DOHH2 (cell line): ENCODE measurements around the gene GCN1.

Source experiments
- H3F3A ChIP-seq: fragments of 200-600 bp; sonication (generic), shearing (Covaris generic); 2 replicates; pipeline ENCODE4 v1.6.0; 2016; ENCODE audit warnings: antibody characterized with exemption, mild to moderate bottlenecking; ENCODE audit not compliant: control insufficient read depth, insufficient read depth
- H3K27ac ChIP-seq: fragments of 200-600 bp; sonication (generic); 2 replicates; pipeline ENCODE4 v1.5.1; 2014; ENCODE audit warnings: low read depth, mild to moderate bottlenecking, low read length, moderate library complexity
- H3K27me3 ChIP-seq: fragments of 200-600 bp; sonication (generic); 2 replicates; pipeline ENCODE4 v1.6.1; 2014; ENCODE audit warnings: mild to moderate bottlenecking, low read length, mixed read lengths; ENCODE audit not compliant: control insufficient read depth
- H3K36me3 ChIP-seq: fragments of 200-600 bp; sonication (generic); 2 replicates; pipeline ENCODE4 v1.6.1; 2014; ENCODE audit warnings: mild to moderate bottlenecking, low read length, moderate library complexity, mixed read lengths; ENCODE audit not compliant: control insufficient read depth
- H3K4me1 ChIP-seq: fragments of 200-600 bp; sonication (generic); 2 replicates; pipeline ENCODE4 v1.6.1; 2014; ENCODE audit warnings: mild to moderate bottlenecking, low read length, mixed read lengths; ENCODE audit not compliant: control insufficient read depth
- H3K4me2 ChIP-seq: fragments of 200-600 bp; sonication (generic); 2 replicates; pipeline ENCODE4 v1.6.0; 2014; ENCODE audit warnings: mild to moderate bottlenecking, low read length, moderate library complexity
- H3K4me3 ChIP-seq: fragments of 200-600 bp; sonication (generic); 2 replicates; pipeline ENCODE4 v1.5.1; 2014; ENCODE audit warnings: mild to moderate bottlenecking, low read length, mixed read lengths
- H3K79me2 ChIP-seq: fragments of 200-600 bp; sonication (generic); 2 replicates; pipeline ENCODE4 v1.6.1; 2014; ENCODE audit warnings: mild to moderate bottlenecking, low read length, mixed read lengths; ENCODE audit not compliant: control insufficient read depth
- H3K9me2 ChIP-seq: fragments of 200-600 bp; sonication (generic); replicated peaks from 2 replicates; pipeline ENCODE4 v1.6.1; 2014; ENCODE audit warnings: mild to moderate bottlenecking, low read length, mixed read lengths; ENCODE audit not compliant: control insufficient read depth
- H3K9me3 ChIP-seq: fragments of 200-600 bp; sonication (generic); 2 replicates; pipeline ENCODE4 v1.6.1; 2014; ENCODE audit warnings: antibody characterized with exemption, low read length, mixed read lengths; ENCODE audit not compliant: control insufficient read depth, insufficient read depth
- H4K20me1 ChIP-seq: fragments of 200-600 bp; sonication (generic); 2 replicates; pipeline ENCODE4 v1.6.0; 2014; ENCODE audit warnings: low read depth, mild to moderate bottlenecking, antibody characterized with exemption, low read length, moderate library complexity; ENCODE audit not compliant: control insufficient read depth, insufficient read depth
- EZH2phosphoT487 ChIP-seq: fragments of 200-600 bp; sonication (generic); IDR thresholded peaks from 2 replicates; pipeline ENCODE4 v1.6.1; 2017; ENCODE audit warnings: borderline replicate concordance, mild to moderate bottlenecking, antibody characterized with exemption, low read length, moderate library complexity, mixed read lengths
- TF ChIP-seq, protein P1 (sequence below): fragments of 200-600 bp; sonication (generic); IDR thresholded peaks from one replicate; pipeline ENCODE4 v1.5.1; 2014; ENCODE audit warnings: antibody characterized with exemption, mild to moderate bottlenecking, low read depth, low read length; ENCODE audit not compliant: poor library complexity, severe bottlenecking

Gene GCN1

DNA sequence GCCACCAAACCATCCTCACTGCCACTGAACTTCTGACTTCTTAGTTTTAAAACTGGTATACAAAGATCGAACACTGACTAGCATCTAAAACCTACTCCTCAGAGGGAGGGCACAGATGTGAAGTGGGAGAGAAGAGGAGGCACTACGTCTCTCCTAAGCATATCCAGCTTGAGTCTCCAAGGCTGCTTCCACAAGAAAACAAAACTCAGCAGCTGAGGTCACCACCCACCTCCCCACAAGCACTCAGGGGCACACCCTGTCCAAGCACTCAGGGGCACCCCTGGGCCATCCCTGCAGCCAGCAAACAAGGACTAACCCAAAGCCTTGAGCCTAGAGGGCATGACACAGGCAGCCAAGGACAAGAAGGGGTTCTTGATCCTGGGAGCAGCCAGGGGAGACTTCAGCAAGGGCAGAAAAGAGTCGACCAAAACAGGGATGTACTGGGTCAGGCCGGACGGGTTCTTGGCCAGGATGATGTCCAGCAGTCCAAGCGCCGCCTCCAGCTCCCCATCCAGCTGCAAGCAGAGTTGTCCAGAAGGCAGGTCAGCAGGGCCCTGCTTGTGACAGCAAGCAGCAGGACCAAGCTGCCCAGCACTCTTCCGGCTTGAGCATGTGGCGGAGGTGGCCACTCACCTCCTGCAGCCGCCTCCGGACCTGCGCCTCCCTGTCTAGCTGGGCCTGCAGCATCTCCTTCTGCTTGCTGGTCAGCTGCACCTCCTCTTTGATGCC, 34.8 kb downstream of the GCN1 start:
- no peak overlapping the region for H3K4me3 ChIP-seq
- peaks cover 7% of the 10 kb centered on the region for H3K4me1 ChIP-seq
- peaks cover 5% of the 10 kb centered on the region for H3K79me2 ChIP-seq
- H3K27me3 ChIP-seq, result no peaks in the 10 kb centered on the region
- no peaks in the 10 kb centered on the region for H3K9me2 ChIP-seq
- H3F3A ChIP-seq, result no peaks in the 10 kb centered on the region
- no peak overlapping the region for H3K27ac ChIP-seq
- H3K36me3 ChIP-seq, result peaks cover 97% of the 10 kb centered on the region
- H3K9me3 ChIP-seq, result no peaks in the 10 kb centered on the region
- TF ChIP-seq, protein P1, sequence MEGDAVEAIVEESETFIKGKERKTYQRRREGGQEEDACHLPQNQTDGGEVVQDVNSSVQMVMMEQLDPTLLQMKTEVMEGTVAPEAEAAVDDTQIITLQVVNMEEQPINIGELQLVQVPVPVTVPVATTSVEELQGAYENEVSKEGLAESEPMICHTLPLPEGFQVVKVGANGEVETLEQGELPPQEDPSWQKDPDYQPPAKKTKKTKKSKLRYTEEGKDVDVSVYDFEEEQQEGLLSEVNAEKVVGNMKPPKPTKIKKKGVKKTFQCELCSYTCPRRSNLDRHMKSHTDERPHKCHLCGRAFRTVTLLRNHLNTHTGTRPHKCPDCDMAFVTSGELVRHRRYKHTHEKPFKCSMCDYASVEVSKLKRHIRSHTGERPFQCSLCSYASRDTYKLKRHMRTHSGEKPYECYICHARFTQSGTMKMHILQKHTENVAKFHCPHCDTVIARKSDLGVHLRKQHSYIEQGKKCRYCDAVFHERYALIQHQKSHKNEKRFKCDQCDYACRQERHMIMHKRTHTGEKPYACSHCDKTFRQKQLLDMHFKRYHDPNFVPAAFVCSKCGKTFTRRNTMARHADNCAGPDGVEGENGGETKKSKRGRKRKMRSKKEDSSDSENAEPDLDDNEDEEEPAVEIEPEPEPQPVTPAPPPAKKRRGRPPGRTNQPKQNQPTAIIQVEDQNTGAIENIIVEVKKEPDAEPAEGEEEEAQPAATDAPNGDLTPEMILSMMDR, result no peak
- TF ChIP-seq EZH2phosphoT487, result no peak
- no peak overlapping the region for H3K4me2 ChIP-seq
- no peaks in the 10 kb centered on the region for H4K20me1 ChIP-seq

DNA sequence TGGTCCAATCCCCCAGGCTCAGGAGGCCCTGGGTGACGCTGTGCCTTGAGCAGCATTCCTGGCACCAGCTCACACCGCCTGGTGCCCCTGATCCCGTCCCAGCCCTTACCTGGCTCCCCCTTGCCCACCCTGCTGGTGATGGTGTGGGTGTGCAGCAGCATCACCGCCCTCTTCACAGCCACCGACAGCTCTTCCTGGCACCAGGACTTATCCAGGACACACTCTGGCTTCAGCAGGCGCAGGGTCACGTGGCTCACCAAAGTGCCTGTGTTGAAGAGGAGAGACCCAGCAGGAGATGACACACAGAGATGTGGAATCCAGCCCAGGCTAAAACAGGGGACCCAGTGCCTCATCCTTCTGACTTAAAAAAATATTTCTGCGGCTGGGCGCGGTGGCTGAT, 36.2 kb downstream of the GCN1 start:
- H4K20me1 ChIP-seq, result no peaks in the 10 kb centered on the region
- peaks cover 97% of the 10 kb centered on the region for H3K36me3 ChIP-seq
- H3K27ac ChIP-seq, result no peak overlapping the region
- no peaks in the 10 kb centered on the region for H3K4me1 ChIP-seq
- TF ChIP-seq EZH2phosphoT487, result no peak
- TF ChIP-seq, protein P1, result no peak
- H3K27me3 ChIP-seq, result no peaks in the 10 kb centered on the region
- no peaks in the 10 kb centered on the region for H3K9me3 ChIP-seq
- no peaks in the 10 kb centered on the region for H3K9me2 ChIP-seq
- H3K79me2 ChIP-seq, result no peaks in the 10 kb centered on the region
- H3F3A ChIP-seq, result no peaks in the 10 kb centered on the region
- H3K4me3 ChIP-seq, result no peak overlapping the region
- no peak overlapping the region for H3K4me2 ChIP-seq

- Histone ChIP-seq H3K79me2 (no peaks in the 10 kb centered on the region; the same call in 1 of the 2 replicates), H3K27me3 (no peaks in the 10 kb centered on the region), H4K20me1 (no peaks in the 10 kb centered on the region), H3K4me3 (no peak overlapping the region), H3K9me2 (no peaks in the 10 kb centered on the region), H3K4me2 (no peak overlapping the region), H3K9me3 (no peaks in the 10 kb centered on the region), H3K27ac (no peak overlapping the region), H3K4me1 (no peaks in the 10 kb centered on the region), H3F3A (no peaks in the 10 kb centered on the region), H3K36me3 (peaks cover 97% of the 10 kb centered on the region)
- TF ChIP-seq, protein P1, result no peak
- no peak for TF ChIP-seq EZH2phosphoT487
These were observed 36.8 kb downstream of the GCN1 start for GRCh38 chr12:120157678-120158077.
